K562 (cell line): ENCODE results near the gene MFSD2B.

Source experiments
- AFF4 ChIP-seq: sonication (generic); formaldehyde crosslinking; IDR thresholded peaks from 2 replicates; pipeline ENCODE4 v1.8.0; 2023; ENCODE audit warnings: mild to moderate bottlenecking, missing genetic modification reagents
- CBX8 ChIP-seq: fragments of 200-600 bp; sonication (generic); IDR thresholded peaks from 2 replicates; pipeline ENCODE4 v1.6.1; 2012; ENCODE audit warnings: borderline replicate concordance, mixed run types, low read depth, mild to moderate bottlenecking, moderate library complexity, mixed read lengths, low read length, control low read depth, inconsistent platforms; ENCODE audit not compliant: poor library complexity, severe bottlenecking; ENCODE audit errors: extremely low read depth
- HCFC1 ChIP-seq: IDR thresholded peaks from 2 replicates; pipeline ENCODE4 v1.6.1; 2012; ENCODE audit warnings: low read depth, low read length, improper control_type of control experiment
- KLF6 ChIP-seq: fragments of 250-450 bp; sonication (Bioruptor Pico); IDR thresholded peaks from 2 replicates; pipeline ENCODE4 v1.4.0; 2020; ENCODE audit warnings: mild to moderate bottlenecking, moderate library complexity, borderline replicate concordance
- SRF ChIP-seq, 2 experiments: fragments of 250-450, 450-650 bp in 1 of 2; sonication (Bioruptor Pico) in 1 of 2; sonication (generic) in 1 of 2; formaldehyde crosslinking; IDR thresholded peaks; 2 replicates each; pipeline versions ENCODE4 v1.5.0 to v1.5.1; 2020 to 2022; ENCODE audit warnings: mild to moderate bottlenecking in 1 of 2, missing genetic modification reagents in 1 of 2
- TEAD4 ChIP-seq, 2 experiments: sonication (generic) in 1 of 2; formaldehyde crosslinking in 1 of 2; IDR thresholded peaks; 2 replicates each; pipeline versions ENCODE4 v1.6.1 to v1.8.0; 2012 to 2022; ENCODE audit warnings: borderline replicate concordance in 1 of 2, inconsistent platforms in 1 of 2, low read length in 1 of 2, mild to moderate bottlenecking in 1 of 2, missing genetic modification reagents in 1 of 2
- TOE1 ChIP-seq, 2 experiments: fragments of 450-650 bp in 1 of 2; sonication (generic) in 1 of 2; formaldehyde crosslinking in 1 of 2; IDR thresholded peaks; 2 replicates each; pipeline versions ENCODE4 v1.7.1 to v1.8.0; 2016 to 2022; ENCODE audit warnings: borderline replicate concordance in 2 of 2, mild to moderate bottlenecking in 2 of 2, antibody characterized with exemption in 1 of 2, inconsistent platforms in 1 of 2, low read depth in 1 of 2, missing genetic modification reagents in 1 of 2, moderate library complexity in 1 of 2
- TF ChIP-seq, protein P1 (sequence below): fragments of 250-450 bp; sonication (Bioruptor Pico); IDR thresholded peaks from 2 replicates; pipeline ENCODE4 v1.5.0; 2021; ENCODE audit warnings: mild to moderate bottlenecking, moderate library complexity

- no peak for TF ChIP-seq TEAD4 (IDR thresholded peaks at IDR 0.05; ENCODE audit: low read length)
- TF ChIP-seq TEAD4 (CRISPR knock-in tag; IDR thresholded peaks at IDR 0.05; ENCODE audit: borderline replicate concordance) = no peak
- no peak for TF ChIP-seq CBX8
- no peak for TF ChIP-seq TOE1 (IDR thresholded peaks at IDR 0.05; ENCODE audit: borderline replicate concordance)
- TF ChIP-seq TOE1 (CRISPR knock-in tag; IDR thresholded peaks at IDR 0.05; ENCODE audit: borderline replicate concordance, low read depth) = no peak
- TF ChIP-seq HCFC1 = no peak
- TF ChIP-seq, protein P1, sequence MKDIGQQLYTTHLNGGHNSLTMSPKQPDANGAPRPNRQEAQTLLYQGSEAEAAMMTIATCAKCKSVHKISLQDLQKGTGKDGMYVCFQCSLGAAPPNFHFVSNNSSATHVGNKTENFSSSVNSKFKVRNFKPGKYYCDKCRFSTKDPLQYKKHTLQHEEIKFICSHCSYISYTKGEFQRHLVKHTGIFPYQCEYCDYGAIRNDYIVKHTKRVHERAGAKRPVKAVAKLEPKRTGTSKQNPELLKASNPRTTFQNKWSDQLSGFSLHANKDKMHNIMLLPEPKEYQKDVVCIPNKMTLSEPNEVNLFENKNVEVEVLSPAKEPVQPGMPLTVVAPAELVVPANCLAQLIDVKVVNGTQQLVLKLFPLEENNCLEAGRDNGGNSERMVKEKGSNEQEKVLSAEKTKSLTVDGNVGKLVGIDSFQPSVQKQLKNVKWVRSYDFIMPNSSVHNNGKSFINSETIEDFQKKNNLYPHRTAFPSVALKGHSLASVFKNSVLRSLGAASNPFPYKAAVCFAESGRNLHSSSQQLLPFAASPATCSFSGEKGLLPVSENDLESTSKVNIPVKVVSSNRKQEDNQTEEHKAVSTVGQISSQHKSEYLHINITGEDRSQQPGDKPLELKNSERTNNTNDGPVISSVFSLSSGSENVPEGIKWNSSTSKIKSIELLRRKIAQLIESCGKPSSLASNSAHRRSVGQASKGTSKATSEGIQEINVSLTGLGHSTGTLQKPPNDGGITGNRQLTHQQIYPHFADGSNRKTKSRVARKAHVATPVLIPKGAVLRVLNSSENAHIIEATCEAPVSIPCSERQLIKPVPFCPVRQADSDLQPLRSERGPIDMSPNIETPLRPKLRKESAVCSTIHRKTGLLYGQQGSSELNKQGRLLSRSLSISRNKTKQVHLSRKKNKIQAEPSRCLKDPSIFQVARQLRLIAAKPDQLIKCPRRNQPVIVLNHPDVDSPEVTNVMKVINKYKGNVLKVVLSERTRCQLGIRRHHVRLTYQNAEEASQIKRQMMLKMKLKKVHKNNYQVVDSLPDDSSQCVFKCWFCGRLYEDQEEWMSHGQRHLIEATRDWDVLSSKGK (CRISPR knock-in tag) = no peak
- TF ChIP-seq AFF4 (CRISPR knock-in tag) = no peak
- TF ChIP-seq KLF6 (CRISPR knock-in tag) = no peak
- TF ChIP-seq SRF (CRISPR knock-in tag; IDR thresholded peaks at IDR 0.05) = no peak
These were observed 2.2 kb upstream of the MFSD2B start for GRCh38 chr2:24007693-24008092.
